Measurements from ENCODE around the gene ABHD11. TPM values are rescaled to one million over a fixed set of nuclear protein-coding genes. Genes with fewer than 3 reads are reported as not detected.

The ABHD11 gene
- total and polyA plus RNA-seq, 2 of the 4 experiments (the other 2 are of a cell fraction): 13.4 to 19.9 TPM

- TF ChIP-seq, protein P1, sequence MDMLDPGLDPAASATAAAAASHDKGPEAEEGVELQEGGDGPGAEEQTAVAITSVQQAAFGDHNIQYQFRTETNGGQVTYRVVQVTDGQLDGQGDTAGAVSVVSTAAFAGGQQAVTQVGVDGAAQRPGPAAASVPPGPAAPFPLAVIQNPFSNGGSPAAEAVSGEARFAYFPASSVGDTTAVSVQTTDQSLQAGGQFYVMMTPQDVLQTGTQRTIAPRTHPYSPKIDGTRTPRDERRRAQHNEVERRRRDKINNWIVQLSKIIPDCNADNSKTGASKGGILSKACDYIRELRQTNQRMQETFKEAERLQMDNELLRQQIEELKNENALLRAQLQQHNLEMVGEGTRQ (IDR thresholded peaks at IDR 0.05; ENCODE audit: low read depth, low read length): no peak
- no peak for TF ChIP-seq RCOR1 (IDR thresholded peaks at IDR 0.05; ENCODE audit: insufficient replicate concordance, low read length)
- no peak for TF ChIP-seq RAD21 (IDR thresholded peaks at IDR 0.05; ENCODE audit: low read length)
- no peak for TF ChIP-seq SMC3 (IDR thresholded peaks at IDR 0.05; ENCODE audit: low read depth, low read length)
- TF ChIP-seq MAFK (IDR thresholded peaks at IDR 0.05; ENCODE audit: low read depth, low read length): no peak
- TF ChIP-seq MAZ (IDR thresholded peaks at IDR 0.05; ENCODE audit: borderline replicate concordance, low read depth, low read length): no peak
- no peak for TF ChIP-seq FOS (IDR thresholded peaks at IDR 0.05; ENCODE audit: low read depth, low read length)
- TF ChIP-seq NFE2L2 (IDR thresholded peaks at IDR 0.05; ENCODE audit: low read depth, low read length): no peak
- no peak for TF ChIP-seq CEBPB (IDR thresholded peaks at IDR 0.05; ENCODE audit: low read depth, low read length)
- no peak for TF ChIP-seq CHD1 (IDR thresholded peaks at IDR 0.05; ENCODE audit: low read depth, low read length)
- TF ChIP-seq RFX5 (IDR thresholded peaks at IDR 0.05; ENCODE audit: low read depth, low read length): no peak
- no peak for TF ChIP-seq BHLHE40 (IDR thresholded peaks at IDR 0.05; ENCODE audit: low read depth, low read length)
- TF ChIP-seq POLR2A (IDR thresholded peaks at IDR 0.05; ENCODE audit: low read depth, low read length): no peak
- no peak for TF ChIP-seq MXI1 (IDR thresholded peaks at IDR 0.05; ENCODE audit: borderline replicate concordance, low read depth, low read length)
- TF ChIP-seq CTCF (conservative IDR thresholded peaks at IDR 0.05; ENCODE audit: low read depth, low read length): no peak
- no peak overlapping the region for H3K9ac ChIP-seq (ENCODE audit: low read depth, low read length)
- H3K14ac ChIP-seq (replicated peaks; ENCODE audit: low read depth, low read length): no peak overlapping the region
- no peak overlapping the region for H3K4me2 ChIP-seq (ENCODE audit: low read depth, low read length)
- H2AK5ac ChIP-seq (ENCODE audit: low read depth, low read length): no peak overlapping the region
- ChIA-PET CTCF (no interaction called here), POLR2A (ENCODE audit: unreplicated experiment) (no interaction called here)
- H4K5ac ChIP-seq (ENCODE audit: low read depth, low read length): no peak overlapping the region
- H3K9me1 ChIP-seq (ENCODE audit: insufficient read depth, low read length): peaks cover 3% of the 10 kb centered on the region
- ATAC-seq (ENCODE audit: low read depth) (no peak), DNase-seq (no peak)
- no peak overlapping the region for H3K23ac ChIP-seq (ENCODE audit: low read depth, low read length)
- no peak overlapping the region for H3K4ac ChIP-seq (ENCODE audit: low read depth, low read length)
- H3K36me3 ChIP-seq (ENCODE audit: control insufficient read depth, insufficient read depth, low read length): no peaks in the 10 kb centered on the region
- no peak overlapping the region for H2BK120ac ChIP-seq (ENCODE audit: low read depth, low read length)
- H3K56ac ChIP-seq (ENCODE audit: extremely low read depth, insufficient read depth, low read length): no peak overlapping the region
- H2AFZ ChIP-seq (replicated peaks; ENCODE audit: low read length, poor library complexity): peak overlapping the region; percentile 52
- peak overlapping the region; percentile 81 for H2AK9ac ChIP-seq (replicated peaks; ENCODE audit: low read depth, low read length, poor library complexity)
- no peaks in the 10 kb centered on the region for H3K9me3 ChIP-seq (ENCODE audit: control insufficient read depth, insufficient read depth, low read length)
- no TSS peak for BruUV-seq (replicated peaks)
- no peak overlapping the region for H4K91ac ChIP-seq (ENCODE audit: insufficient read depth, low read depth, low read length)
- in situ Hi-C loops (cut with MboI; ENCODE audit: low sequenced_read_pairs) (no loop called here), dilution Hi-C loops (cut with HindIII; ENCODE audit: low sequenced_read_pairs, unreplicated experiment) (no loop called here), intact Hi-C loops (cut with micrococcal nuclease) (loop anchor here (10.0 kb wide), 1 partner anchor 52 kb away; no protein-coding TSS in a partner anchor)
- WGBS, 2 experiments (ENCODE audit: extremely low coverage in 2 of 2, insufficient read length in 1 of 2): 0% methylated on average over 1 of the region's 7 CpGs; no CpG with 5 or more reads in 1 of the 2 experiments
- H3K4me3 ChIP-seq (ENCODE audit: insufficient read depth, low read depth, low read length): no peak overlapping the region
- H2BK20ac ChIP-seq (ENCODE audit: low read depth, low read length): no peak overlapping the region
- H3K4me1 ChIP-seq (ENCODE audit: control insufficient read depth, insufficient read depth, low read length): peaks cover 7% of the 10 kb centered on the region
- peaks cover 0 to 13% of the 10 kb centered on the region in 2 experiments; a peak in 2 of 4 replicates for H3K79me1 ChIP-seq (ENCODE audit: low read depth in 1 of 2, low read length in 2 of 2)
- H2BK15ac ChIP-seq (ENCODE audit: low read depth, low read length): no peak overlapping the region
- H2BK5ac ChIP-seq (ENCODE audit: low read depth, low read length, poor library complexity, severe bottlenecking): no peak overlapping the region
- H4K20me1 ChIP-seq (ENCODE audit: insufficient read depth, low read length): peaks cover 3% of the 10 kb centered on the region; the same call in 1 of the 2 replicates
- H3K27ac ChIP-seq (ENCODE audit: insufficient read depth, low read length): no peak overlapping the region
- no peaks in the 10 kb centered on the region for H3K27me3 ChIP-seq (ENCODE audit: control insufficient read depth, insufficient read depth, low read length)
- H4K8ac ChIP-seq (ENCODE audit: low read depth in 2 of 2, low read length in 2 of 2): no peak overlapping the region
- H3K18ac ChIP-seq (ENCODE audit: low read depth, low read length): no peak overlapping the region
Measured at GRCh38 chr7:73742338-73742752, 3.7 kb upstream of the ABHD11 start.

Data from IMR-90 (cell line).